Renal pelvis (tissue), 4 donors: ENCODE data around the gene MYOF. TPM values are rescaled to one million over a fixed set of nuclear protein-coding genes. Genes with fewer than 3 reads are reported as not detected.
"Not testable (repeated sequence)": the region's sequence is repeated elsewhere in the genome, so short reads cannot be mapped to it uniquely, and the experiment has no call there.

Source experiments
- DNase-seq: peaks from one replicate; pipeline ENCODE4 v3.0.0-alpha.2; 2013
- polyA plus RNA-seq, 3 donors: library from polyadenylated mRNA; unstranded; fragments of 120-200 nt; gene quantifications; one replicate each; pipeline ENCODE4 v1.2.1, GENCODE V29; 2013; ENCODE audit not compliant: insufficient read length in 3 of 3

MYOF gene
- polyA plus RNA-seq, 3 donors, result 21.7 to 32.5 (median 28.0) TPM

DNA sequence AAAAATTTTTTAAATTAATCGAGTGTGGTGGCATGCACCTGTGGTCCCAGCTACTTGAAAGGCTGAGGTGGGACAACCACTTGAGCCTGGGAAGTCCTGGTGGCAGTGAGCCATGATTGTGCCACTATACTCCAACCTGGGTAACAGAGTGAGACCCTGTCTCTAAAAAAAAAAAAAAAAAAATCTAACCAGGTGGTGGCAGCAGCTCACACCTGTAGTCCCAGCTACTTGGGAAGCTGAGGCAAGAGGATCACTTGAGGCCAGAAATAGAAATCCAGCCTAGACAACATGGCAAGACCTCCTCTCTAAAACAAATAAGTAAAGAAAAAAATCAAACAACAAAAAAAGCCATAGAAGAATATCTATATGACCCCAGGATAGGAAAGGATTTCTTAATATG, 3.6 kb upstream of the MYOF start:
- DNase-seq, result no peak

DNA sequence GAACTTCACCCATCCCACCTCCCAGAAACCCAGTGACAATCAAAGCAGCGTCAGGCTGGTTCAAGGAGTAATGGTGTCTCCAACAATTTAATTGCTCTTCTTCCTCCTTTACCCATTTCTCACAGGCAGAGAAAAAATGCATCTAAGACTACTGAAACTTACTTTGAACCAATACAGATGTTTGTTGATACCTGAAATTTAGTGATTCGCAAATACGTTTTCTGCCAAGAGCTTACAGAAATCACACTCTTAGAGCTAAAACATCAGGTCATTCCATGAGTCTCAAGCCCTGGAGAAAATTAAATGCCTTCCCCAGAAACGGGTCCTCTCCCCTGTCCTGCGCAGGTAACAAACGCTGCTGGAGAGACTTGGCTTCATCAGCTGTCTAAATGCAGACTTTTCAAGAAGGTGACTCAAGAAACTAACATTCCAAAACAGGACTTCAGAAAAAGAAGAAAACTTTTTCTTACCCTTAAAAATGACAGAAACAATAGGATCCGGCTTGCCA, 443 bp downstream of the MYOF start:
- no peak for DNase-seq

DNA sequence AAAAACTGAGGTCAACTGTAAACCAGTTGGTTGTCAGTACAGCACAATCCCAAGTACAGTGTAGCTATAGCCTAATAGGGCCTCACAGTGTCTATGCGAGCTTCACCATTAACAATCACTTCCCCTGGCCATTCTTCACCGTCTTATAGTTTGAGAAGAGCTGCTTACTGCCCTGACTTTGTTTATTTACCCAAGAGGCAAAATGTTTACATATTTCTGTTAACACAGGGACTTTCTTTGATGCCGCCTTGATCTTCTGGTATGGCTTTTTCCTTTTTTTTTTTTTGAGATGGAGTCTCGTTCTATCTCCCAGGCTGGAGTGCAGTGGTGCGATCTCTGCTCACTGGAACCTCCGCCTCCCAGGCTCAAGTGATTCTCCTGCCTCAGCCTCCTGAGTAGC, 3.3 kb downstream of the MYOF start:
- DNase-seq, result no peak

DNA sequence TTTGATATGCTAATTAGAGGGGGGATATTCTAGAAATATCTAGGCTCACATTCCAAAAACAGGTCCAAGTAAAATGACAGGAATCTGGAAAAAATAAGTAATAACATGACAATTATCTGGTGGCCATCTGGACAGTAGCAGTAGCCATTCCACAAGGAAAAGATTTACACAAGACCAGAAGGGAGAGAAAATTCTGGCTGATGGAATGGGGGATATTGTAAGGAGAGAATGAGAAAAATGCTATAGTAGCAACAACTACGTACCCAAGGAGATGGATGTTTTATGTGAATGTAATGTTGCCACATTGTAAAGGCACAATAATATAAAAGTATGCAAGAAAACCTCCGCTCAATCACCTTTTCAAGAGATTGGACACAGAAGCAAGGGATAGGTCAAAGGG, 5.4 kb downstream of the MYOF start:
- no peak for DNase-seq

DNA sequence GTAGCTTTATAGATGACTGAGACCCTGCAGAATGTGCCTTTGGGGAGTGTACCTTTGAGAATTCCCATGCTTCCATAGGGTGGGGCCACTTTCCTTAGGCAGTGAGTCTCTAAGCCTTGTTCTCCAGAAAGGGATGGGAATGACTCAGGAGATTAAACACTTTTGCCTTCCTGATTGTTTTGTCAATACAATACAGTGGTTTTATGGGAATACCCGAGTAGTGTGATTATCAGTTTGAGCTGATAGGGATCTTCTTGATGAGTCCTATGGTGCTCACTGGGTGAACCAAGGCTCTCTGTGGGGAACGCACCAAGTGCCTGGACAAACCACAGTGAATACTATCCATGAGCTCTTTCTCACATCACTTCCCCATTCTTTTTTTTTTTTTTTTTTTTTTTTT, 6.3 kb downstream of the MYOF start:
- no peak for DNase-seq

DNA sequence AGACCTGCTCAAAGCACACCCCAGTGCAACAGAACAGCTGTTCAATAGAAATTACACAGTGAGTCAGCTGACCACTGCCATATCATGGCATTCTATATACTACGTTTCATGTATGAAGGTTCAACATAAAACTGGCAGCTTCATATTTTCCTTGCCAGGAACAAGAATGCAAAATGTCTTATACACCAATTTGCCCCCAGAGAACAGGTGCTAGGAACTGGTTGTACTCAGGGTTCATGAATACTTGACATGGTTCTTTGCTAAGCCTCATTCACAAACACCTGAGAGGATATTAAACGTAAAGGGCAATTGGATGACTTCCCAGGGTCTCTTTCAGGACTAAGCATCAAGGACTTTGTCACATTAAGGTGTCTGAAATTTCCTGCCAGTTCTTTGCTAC, 6.9 kb downstream of the MYOF start:
- no peak for DNase-seq

DNA sequence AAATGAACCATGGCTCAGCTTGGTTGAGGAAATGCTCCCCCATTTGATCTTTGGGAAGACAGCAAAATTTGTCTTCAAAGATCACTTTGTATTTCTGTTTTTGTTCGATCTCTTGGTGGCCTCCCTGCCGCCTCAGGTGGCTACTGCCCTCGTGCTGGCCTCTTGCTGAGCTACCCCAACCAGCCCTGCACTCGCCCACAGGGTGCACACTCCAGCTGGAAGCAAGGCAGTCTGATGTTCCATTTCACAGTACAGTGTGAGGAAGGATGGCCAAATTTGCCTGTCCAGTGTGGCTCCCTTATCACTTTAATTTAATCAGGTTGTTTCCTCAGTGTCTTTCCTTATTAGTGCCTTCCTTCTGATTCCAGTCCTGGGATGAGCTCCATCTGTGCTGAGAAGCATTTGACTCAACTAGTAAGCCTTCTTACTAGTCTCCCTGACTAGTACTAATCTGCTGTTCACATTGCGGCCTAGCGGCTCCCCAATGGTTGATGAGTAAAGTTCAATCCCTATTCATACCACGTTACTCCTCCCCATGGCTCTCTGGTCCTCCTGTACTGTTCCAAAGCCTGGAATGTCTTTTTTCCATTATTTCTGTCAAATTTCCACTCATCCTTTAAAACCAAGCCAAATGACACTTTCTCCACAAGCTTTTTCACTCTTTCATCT, 8.2 kb downstream of the MYOF start:
- no peak for DNase-seq

DNA sequence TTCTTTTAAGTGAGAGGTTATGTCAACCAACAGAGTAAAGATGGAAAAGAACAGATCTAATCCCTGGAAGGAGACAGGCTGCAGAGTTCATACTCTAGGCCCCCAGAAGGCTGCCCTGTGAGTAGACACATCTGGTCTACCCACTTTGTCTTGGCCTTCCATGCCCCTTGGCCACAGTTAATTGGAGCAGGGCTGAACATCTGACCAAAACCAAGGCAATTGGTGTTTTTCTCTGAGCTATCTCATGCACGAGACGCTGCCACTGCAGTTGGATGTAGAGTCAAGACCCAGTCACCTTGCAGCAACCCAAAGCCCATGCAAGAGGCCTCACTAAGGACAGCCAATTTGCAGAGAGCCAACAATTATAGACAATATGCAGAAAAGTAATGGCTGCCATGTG, 9.0 kb downstream of the MYOF start:
- DNase-seq, result no peak

DNA sequence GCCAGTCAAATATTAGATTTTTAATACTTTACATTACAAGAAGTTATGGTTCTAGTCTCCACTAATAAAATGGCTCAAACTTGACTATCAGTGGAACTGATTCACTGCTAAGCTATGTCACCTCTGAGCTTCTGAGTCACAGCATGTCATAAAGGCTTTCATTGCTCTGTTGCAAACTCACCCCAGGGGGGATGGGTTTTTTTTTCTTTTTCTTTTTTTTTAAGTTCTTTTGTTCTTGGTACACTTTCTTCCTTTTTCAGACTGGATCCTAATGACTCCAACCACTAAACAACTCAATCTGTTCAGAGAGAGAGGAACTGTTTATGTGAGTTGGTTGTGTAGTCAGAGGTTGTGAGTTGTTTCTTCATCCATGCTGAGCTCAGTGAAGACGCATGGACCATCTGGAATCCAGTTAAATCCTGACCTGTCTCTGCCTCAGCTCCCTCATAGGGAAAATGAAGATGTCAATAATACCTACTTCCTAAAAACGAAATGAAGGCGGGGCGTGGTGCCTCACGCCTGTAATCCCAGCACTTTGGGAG, 11.0 kb downstream of the MYOF start:
- no peak for DNase-seq

DNA sequence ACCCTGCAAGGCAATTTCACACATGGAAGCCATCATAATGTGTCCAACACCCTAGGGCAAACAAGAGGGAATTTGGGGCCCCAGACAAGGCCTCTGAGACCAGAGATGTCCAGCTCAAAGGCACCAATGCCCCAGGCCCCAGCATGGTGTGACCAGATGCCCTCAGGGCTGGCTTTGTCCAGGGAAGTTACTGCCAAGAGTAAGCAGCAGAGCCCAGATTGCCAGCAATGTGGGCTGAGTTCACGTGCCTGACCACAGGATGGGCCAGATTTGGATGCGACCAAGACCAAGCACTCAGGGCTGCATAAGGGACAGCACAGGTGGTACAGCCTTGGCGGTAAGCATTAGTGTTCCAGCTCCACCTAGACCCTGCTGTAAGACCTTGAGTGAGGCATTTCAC, 12.7 kb downstream of the MYOF start:
- no peak for DNase-seq

DNA sequence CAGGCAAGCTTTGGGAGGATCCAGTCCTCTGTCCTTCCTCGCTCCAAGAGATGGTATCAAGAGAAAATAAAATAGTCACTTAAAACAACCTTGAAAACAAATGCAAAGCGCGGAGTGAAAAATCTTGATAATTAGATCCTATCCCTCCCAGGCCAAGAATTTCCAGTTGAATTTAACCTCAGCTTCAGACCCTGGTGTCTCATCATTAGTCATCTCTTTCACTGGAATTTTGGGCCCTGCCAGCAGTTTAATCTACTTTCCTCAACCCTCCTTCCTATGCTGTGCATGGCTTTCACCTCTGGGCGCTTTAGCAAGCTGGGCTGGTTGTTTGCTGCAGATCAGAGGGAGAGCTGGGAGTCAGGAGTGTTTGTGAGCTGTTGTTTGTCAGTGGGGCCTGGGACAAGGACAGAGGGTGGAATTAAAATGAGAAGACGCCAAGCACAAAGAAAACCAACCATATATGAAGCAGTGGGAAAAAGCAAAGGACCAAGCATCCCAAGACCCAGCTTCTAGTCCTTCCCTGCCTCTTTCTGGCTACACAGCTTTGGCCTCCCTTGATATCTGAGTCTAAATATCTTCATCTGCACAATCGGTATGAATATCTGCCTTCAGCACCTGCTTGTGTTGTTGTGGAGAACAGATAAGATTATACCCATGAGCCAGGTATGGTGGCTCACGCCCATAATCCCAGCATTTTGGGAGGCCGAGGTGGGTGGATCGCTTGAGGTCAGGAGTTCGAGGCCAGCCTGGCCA, 13.5 kb downstream of the MYOF start:
- DNase-seq, result no peak

DNA sequence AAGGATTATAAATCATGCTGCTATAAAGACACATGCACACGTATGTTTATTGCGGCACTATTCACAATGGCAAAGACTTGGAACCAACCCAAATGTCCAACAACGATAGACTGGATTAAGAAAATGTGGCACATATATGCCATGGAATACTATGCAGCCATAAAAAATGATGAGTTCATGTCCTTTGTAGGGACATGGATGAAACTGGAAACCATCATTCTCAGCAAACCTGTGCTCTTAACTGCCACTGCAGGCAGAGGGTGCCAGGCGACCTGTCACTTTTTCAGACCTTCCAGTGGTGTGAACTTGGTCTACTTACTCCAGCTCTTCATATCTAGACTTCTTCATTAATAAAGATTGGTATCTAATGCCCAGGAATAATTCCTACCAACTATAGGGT, 14.5 kb downstream of the MYOF start:
- DNase-seq, result not testable (repeated sequence)

DNA sequence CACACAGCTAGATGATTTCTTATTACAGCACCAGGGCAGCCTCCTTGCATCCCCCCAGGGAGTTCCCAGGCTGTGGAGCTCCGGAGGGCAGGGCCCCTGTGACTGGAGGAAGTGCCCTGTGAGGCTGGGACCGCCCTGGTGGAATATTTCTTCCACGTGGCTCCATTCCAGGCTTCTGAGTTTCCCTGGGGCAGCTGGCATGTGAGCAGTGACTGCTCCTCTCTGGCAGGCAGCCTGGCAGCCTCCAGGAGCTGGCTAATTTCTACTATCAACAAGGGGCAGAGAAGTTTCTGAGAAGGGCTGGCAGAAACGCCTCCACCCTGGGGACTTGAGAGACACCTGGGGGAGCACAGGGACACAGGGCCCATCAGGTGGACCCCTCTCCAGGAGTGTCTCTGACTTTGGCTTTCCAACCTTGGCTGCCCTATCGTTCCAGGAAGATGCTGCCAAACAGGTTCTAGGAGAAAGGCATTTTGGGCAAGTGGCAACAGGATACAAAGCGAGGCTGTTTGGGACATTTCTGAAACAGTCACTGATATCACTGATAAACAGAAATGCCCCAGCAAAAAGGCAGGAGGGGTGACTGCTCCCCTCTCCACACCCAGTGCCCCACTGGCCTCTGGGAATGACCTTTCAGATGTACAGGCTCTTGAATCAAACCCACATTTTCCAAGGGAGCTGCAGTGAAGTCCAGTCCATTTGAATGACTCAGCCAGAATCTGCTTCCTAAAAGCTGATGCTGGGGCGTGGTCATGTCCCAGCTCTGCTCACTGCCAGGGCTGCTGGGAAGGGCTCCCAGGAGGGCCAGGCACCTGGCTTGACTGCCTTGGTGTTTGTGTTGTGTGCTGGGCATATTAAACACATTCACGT, 16.1 kb downstream of the MYOF start:
- DNase-seq, result no peak

DNA sequence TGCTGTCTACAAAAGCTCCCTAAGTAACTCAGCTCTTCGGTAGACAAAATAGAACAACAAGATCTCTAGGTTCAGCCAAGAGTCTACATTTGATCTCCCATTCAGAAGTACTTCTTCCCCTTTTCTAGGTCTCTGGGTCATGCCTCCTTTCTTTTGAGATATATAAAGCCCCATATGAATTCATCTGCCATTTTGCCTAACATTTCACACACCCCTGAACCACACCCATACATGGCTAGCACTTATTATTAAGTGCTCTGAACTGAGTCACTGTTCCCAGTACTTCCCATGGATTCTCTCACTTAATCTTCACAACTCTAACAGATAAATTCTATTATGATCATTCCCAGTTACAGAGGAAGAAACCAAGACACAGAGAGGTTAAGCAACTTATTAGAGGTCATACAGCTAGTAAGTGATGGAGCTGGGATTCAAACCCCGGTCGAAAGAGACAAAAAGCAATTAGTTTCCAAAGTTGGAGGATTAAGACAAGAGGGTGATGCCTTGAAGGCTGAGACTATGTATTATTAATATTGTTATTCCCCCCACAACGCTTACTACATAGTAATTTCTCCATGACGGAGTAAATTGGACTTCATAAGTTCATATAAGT, 17.3 kb downstream of the MYOF start:
- no peak for DNase-seq

DNA sequence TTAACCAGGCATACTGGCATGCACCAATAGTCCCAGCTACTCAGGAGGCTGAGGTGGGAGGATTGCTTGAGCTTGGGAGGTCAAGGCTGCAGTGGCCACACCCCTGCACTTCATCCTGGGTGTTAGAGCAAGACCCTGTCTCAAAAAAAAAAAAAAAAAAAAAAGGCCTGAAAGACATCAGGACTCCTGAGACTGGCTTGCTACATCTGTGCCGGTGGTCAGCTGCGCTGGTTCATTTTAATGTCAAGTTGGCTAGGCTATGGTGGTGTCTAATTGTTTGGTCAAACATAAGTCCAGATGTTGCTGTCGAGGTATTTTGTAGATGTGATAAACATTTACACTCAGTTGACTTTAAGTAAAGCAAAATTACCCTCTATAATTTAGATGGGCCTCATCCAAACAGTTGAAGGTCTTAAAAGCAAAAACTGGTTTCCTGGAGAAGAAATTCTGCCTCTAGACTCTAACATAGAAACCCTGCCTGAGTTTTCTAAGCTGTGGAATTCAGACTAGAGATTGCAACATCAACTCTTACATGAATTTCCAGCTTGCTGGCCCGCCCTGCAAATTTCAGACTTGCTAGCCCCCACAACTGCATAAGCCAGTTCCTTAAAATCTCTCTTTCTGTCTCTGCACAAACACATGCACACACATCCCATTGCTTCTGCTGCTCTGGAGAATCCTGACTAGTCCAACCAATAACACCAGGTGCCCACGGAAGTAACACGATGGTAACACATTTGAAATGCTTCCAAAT, 18.2 kb downstream of the MYOF start:
- no peak for DNase-seq

DNA sequence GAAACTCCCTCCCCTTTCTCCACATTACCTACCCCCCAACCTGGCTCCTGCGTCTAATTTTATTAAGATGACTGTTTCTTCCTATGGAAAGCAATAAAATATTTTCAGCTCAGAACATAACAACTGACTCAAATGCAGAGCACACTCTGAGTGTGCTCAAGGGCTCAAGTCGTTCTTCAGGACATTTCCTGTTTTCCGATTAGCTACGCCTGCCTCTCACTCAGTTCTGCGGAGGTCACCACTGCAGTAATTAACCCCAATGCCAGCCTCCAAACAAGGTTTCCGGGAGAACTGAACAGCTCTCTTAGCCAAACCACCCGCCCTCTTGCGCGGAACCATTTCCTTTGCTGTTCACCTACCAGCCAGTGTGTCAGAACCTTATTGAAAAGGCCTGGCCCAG, 19.3 kb downstream of the MYOF start:
- peak; percentile 41 for DNase-seq

DNA sequence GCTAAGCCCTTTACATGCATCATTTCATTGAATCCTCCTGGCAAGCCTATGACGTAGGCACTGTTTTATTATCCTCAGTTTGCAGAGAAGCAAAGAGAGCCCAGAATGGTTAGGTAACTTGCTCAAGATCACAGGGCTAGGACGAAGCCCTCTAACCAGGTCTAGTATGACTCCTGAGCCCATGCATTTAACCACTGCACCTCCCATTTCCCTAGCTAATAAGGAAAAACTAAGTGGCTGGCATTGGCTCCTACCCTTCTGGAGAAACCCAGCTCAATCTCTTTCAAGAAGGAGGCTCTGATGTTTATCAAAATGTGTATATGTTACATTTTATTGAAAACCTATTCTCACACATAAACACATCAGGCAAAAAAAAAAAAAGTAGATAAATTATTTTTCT, 19.8 kb downstream of the MYOF start:
- no peak for DNase-seq

DNA sequence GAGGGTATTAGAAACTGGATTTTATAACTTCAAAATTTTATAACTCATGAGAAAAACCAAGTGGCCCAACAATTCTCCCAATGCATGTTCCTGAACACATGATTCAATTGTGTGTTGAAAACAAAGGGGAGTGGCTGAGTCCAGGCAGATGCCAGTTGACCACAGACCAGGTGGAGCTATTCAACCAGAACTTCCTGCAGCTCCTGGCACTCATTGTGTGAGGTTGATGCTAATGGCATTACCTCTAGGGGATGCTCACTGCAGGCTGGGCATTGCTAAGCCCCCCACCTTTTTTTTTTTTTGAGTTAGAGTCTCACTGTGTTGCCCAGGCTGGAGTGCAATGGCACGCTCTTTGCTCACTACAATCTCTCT, 20.3 kb downstream of the MYOF start:
- DNase-seq, result peak; percentile 28

DNA sequence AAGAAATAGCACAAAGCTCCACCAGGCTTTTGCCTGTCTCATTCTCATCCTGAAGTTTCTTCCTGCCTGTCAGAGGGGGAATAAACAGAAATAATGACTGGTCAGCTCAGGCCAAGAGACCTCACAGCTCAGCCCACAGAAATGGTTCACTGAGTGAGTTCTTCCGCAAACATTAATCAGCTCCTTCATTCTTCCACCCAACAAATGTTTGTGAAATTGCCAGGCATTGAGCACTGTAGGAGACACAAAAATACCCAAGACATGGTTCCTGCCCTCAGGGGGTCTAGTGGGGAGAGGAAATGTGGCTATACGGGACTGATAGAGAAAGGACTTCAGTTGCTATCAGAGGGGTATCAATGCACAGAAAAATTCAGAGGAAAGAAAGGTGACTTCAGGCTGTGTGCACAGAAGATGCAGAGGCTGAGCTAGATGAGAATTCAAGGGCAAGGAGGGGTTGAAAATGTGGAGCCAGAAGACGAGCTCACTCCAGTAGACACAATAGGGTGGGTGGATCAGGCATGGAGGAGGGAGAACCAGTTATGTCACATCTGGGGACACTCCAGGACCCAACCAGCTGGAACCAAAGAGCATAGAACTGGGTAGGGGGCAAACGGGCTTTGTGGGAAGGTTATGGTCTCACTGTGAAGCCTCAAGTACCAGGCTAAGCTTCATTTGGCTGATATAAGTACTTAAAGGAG, 20.9 kb downstream of the MYOF start:
- DNase-seq, result peak; percentile 31

DNA sequence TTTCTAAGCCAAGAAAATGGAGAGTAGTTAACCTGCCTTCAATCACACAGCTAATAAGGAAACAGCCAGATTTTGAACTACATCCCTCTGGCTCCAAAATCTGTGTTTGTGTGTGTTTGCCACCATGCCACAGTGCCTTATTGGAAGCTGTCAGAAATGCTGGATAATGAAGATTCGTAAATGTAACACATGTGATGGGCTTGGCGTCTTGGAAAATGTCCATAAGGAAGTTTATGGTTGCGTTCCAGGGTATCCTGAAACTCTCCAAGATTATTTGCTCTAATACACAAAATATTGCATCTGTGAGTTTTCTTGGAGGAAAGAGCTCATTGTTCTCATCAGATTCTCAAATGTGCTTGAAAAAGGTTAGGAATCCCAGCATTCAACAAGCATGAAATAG, 22.7 kb downstream of the MYOF start:
- no peak for DNase-seq
